Liver (tissue), 9 donors: ENCODE measurements around the gene PER2. TPM values are rescaled to one million over a fixed set of nuclear protein-coding genes. Genes with fewer than 3 reads are reported as not detected.

Source experiments
- DNase-seq: peaks from one replicate; pipeline ENCODE4 v3.0.0-alpha.2; 2017; ENCODE audit warnings: low spot score
- H3K27ac ChIP-seq, 2 donors: one replicate each; pipeline ENCODE4 v1.7.0; 2013; ENCODE audit warnings: inconsistent platforms in 2 of 2, low read length in 2 of 2, control low read depth in 1 of 2, low read depth in 1 of 2, mild to moderate bottlenecking in 1 of 2
- H3K27me3 ChIP-seq, 4 donors: one replicate each; pipeline versions ENCODE4 v1.6.1 to v1.7.0; 2013; ENCODE audit warnings: low read length in 3 of 4, inconsistent platforms in 1 of 4, mild to moderate bottlenecking in 1 of 4, moderate library complexity in 1 of 4; ENCODE audit not compliant: control insufficient read depth in 4 of 4, insufficient read depth in 4 of 4
- H3K36me3 ChIP-seq, 4 donors: one replicate each; pipeline versions ENCODE4 v1.6.1 to v1.7.0; 2013; ENCODE audit warnings: low read length in 3 of 4, mild to moderate bottlenecking in 3 of 4, low read depth in 1 of 4, moderate library complexity in 1 of 4; ENCODE audit not compliant: control insufficient read depth in 4 of 4, insufficient read depth in 3 of 4
- H3K4me1 ChIP-seq, 4 donors: one replicate each; pipeline versions ENCODE4 v1.6.1 to v1.7.0; 2013; ENCODE audit warnings: low read length in 3 of 4, mild to moderate bottlenecking in 3 of 4, moderate library complexity in 1 of 4; ENCODE audit not compliant: control insufficient read depth in 4 of 4, insufficient read depth in 4 of 4
- H3K4me3 ChIP-seq, 3 donors: one replicate each; pipeline versions ENCODE4 v1.6.1 to v1.7.0; 2013; ENCODE audit warnings: low read length in 3 of 3, control low read depth in 1 of 3, low read depth in 1 of 3, mild to moderate bottlenecking in 1 of 3
- H3K9ac ChIP-seq, 2 donors: one replicate each; pipeline ENCODE4 v1.7.0; 2013; ENCODE audit warnings: low read length in 2 of 2, mild to moderate bottlenecking in 2 of 2, moderate library complexity in 2 of 2, control low read depth in 1 of 2, low read depth in 1 of 2
- H3K9me3 ChIP-seq, 4 donors: one replicate each; pipeline versions ENCODE4 v1.6.1 to v1.7.0; 2013; ENCODE audit warnings: low read length in 3 of 4; ENCODE audit not compliant: control insufficient read depth in 4 of 4
- FOXA2 ChIP-seq: IDR thresholded peaks from 2 replicates; pipeline ENCODE4 v1.6.1; 2016; ENCODE audit warnings: antibody characterized with exemption
- HNF4A ChIP-seq, 2 donors: conservative IDR thresholded peaks; 2 replicates each; pipeline ENCODE4 v1.6.1; 2016; ENCODE audit warnings: antibody characterized with exemption in 2 of 2, mild to moderate bottlenecking in 2 of 2
- HNF4G ChIP-seq: IDR thresholded peaks from 2 replicates; pipeline ENCODE4 v1.6.1; 2016; ENCODE audit warnings: antibody characterized with exemption
- JUND ChIP-seq, 2 donors: IDR thresholded peaks; 2 replicates each; pipeline ENCODE4 v1.6.1; 2016; ENCODE audit warnings: antibody characterized with exemption in 2 of 2
- MAX ChIP-seq: IDR thresholded peaks from 2 replicates; pipeline ENCODE4 v1.6.1; 2016; ENCODE audit warnings: antibody characterized with exemption
- RXRA ChIP-seq, 2 donors: IDR thresholded peaks; 2 replicates each; pipeline ENCODE4 v1.6.1; 2017 to 2018; ENCODE audit warnings: antibody characterized with exemption in 2 of 2, mild to moderate bottlenecking in 1 of 2
- SP1 ChIP-seq: IDR thresholded peaks from 2 replicates; pipeline ENCODE4 v1.6.1; 2018; ENCODE audit warnings: antibody characterized with exemption, mild to moderate bottlenecking
- WGBS: extraction: QIAGEN DNeasy Blood & Tissue Kit; methylation state at CpG from one replicate; pipeline ENCODE4 v1.1.7; 2013; 5-methylcytosine and 5-hydroxymethylcytosine counted together
- polyA plus RNA-seq, 2 donors: library from polyadenylated mRNA; stranded (reverse) in 1 of 2; unstranded in 1 of 2; fragments of 200-250 nt in 1 of 2; fragments of >200 nt in 1 of 2; fragmentation: Nextera tagmentation in 1 of 2; extraction: Ambion mirVana in 1 of 2; gene quantifications; one replicate each; pipeline versions ENCODE4 v1.2.1 to v1.2.3, GENCODE V29; 2013 to 2015
- total RNA-seq, 2 donors: library from RNA; depleted of rRNA; stranded (reverse); fragments of >200 nt; gene quantifications; one replicate each; pipeline ENCODE4 v1.2.3, GENCODE V29; 2014
- TF ChIP-seq, protein P1 (sequence below): IDR thresholded peaks from 2 replicates; pipeline ENCODE4 v1.6.1; 2016; ENCODE audit warnings: antibody characterized with exemption
- TF ChIP-seq, protein P2 (sequence below): IDR thresholded peaks from 2 replicates; pipeline ENCODE4 v1.6.1; 2016; ENCODE audit warnings: antibody characterized with exemption, mild to moderate bottlenecking
- TF ChIP-seq, protein P3 (sequence below): fragments of 150-350 bp; IDR thresholded peaks from 2 replicates; pipeline ENCODE4 v1.5.1; 2017; ENCODE audit warnings: improper control_type of control experiment, low read depth, low read length; ENCODE audit not compliant: missing input control
- donor health status: healthy.
- donor health status: healthy.
- donor health status: healthy.
- donor health status: healthy.
- donor health status: healthy.

PER2 gene
- total and polyA plus RNA-seq, 4 donors = 1.1 to 12.5 (median 4.1) TPM

DNA sequence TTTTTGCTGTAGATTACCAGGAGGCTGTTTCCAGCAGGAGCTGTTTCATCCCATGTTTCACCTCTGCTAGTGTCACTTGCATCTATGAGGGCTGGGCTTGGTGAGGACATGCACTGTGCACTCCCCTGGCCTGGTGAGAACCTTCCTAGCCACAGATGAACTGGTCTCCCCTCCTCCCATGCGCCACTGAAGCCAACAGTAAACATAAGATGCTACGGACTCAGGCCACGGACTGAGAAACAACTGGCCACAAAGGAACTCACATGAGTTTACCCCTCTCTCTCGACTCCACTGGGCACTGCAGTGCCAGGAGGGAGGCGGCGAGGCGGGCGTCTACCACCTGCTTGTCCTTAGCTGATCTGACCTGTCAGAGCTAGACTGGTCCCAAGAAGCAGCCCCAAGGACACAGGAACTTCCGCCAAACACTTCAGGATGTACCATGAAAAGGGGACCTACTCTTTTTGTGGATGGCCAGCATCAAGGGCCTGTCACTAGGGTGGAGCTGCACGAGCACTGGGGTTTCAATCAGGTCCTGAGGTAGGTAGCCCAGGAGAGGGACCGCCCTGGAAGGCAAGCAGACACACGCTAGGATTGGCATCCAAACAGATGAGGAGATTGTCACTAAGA lies 25.8 kb downstream of the PER2 start:
- WGBS = 90% methylated on average over 12 of the region's 12 CpGs
- Histone ChIP-seq H3K36me3 (peaks cover 0 to 54% (median 27%) of the 10 kb centered on the region in 4 donors), H3K4me1 (peaks cover 2 to 31% (median 22%) of the 10 kb centered on the region in 4 donors), H3K9ac (no peak overlapping the region), H3K4me3 (no peak overlapping the region), H3K27me3 (no peaks in the 10 kb centered on the region), H3K27ac (no peak overlapping the region), H3K9me3 (no peaks in the 10 kb centered on the region)
- DNase-seq = no peak
- TF ChIP-seq RXRA (IDR thresholded peaks at IDR 0.05) (no peak), SP1 (no peak), FOXA2 (no peak), HNF4G (no peak), MAX (no peak)
- TF ChIP-seq, protein P1, sequence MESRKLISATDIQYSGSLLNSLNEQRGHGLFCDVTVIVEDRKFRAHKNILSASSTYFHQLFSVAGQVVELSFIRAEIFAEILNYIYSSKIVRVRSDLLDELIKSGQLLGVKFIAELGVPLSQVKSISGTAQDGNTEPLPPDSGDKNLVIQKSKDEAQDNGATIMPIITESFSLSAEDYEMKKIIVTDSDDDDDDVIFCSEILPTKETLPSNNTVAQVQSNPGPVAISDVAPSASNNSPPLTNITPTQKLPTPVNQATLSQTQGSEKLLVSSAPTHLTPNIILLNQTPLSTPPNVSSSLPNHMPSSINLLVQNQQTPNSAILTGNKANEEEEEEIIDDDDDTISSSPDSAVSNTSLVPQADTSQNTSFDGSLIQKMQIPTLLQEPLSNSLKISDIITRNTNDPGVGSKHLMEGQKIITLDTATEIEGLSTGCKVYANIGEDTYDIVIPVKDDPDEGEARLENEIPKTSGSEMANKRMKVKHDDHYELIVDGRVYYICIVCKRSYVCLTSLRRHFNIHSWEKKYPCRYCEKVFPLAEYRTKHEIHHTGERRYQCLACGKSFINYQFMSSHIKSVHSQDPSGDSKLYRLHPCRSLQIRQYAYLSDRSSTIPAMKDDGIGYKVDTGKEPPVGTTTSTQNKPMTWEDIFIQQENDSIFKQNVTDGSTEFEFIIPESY = no peak
- TF ChIP-seq, protein P2, sequence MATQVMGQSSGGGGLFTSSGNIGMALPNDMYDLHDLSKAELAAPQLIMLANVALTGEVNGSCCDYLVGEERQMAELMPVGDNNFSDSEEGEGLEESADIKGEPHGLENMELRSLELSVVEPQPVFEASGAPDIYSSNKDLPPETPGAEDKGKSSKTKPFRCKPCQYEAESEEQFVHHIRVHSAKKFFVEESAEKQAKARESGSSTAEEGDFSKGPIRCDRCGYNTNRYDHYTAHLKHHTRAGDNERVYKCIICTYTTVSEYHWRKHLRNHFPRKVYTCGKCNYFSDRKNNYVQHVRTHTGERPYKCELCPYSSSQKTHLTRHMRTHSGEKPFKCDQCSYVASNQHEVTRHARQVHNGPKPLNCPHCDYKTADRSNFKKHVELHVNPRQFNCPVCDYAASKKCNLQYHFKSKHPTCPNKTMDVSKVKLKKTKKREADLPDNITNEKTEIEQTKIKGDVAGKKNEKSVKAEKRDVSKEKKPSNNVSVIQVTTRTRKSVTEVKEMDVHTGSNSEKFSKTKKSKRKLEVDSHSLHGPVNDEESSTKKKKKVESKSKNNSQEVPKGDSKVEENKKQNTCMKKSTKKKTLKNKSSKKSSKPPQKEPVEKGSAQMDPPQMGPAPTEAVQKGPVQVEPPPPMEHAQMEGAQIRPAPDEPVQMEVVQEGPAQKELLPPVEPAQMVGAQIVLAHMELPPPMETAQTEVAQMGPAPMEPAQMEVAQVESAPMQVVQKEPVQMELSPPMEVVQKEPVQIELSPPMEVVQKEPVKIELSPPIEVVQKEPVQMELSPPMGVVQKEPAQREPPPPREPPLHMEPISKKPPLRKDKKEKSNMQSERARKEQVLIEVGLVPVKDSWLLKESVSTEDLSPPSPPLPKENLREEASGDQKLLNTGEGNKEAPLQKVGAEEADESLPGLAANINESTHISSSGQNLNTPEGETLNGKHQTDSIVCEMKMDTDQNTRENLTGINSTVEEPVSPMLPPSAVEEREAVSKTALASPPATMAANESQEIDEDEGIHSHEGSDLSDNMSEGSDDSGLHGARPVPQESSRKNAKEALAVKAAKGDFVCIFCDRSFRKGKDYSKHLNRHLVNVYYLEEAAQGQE = no peak

- H3K4me3 ChIP-seq = no peak overlapping the region
- TF ChIP-seq HNF4A (conservative IDR thresholded peaks at IDR 0.05) (no peak), FOXA2 (no peak), JUND (IDR thresholded peaks at IDR 0.05) (no peak)
- TF ChIP-seq, protein P3, sequence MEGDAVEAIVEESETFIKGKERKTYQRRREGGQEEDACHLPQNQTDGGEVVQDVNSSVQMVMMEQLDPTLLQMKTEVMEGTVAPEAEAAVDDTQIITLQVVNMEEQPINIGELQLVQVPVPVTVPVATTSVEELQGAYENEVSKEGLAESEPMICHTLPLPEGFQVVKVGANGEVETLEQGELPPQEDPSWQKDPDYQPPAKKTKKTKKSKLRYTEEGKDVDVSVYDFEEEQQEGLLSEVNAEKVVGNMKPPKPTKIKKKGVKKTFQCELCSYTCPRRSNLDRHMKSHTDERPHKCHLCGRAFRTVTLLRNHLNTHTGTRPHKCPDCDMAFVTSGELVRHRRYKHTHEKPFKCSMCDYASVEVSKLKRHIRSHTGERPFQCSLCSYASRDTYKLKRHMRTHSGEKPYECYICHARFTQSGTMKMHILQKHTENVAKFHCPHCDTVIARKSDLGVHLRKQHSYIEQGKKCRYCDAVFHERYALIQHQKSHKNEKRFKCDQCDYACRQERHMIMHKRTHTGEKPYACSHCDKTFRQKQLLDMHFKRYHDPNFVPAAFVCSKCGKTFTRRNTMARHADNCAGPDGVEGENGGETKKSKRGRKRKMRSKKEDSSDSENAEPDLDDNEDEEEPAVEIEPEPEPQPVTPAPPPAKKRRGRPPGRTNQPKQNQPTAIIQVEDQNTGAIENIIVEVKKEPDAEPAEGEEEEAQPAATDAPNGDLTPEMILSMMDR = no peak
- H3K9me3 ChIP-seq = no peaks in the 10 kb centered on the region
- no peak overlapping the region for H3K27ac ChIP-seq
- H3K9ac ChIP-seq = no peak overlapping the region
- no peak for DNase-seq
- H3K27me3 ChIP-seq = no peaks in the 10 kb centered on the region
- WGBS = 93% methylated on average over 16 of the region's 16 CpGs
- H3K4me1 ChIP-seq = peaks cover 2 to 37% (median 28%) of the 10 kb centered on the region in 4 donors
- peaks cover 0 to 46% (median 22%) of the 10 kb centered on the region in 4 donors for H3K36me3 ChIP-seq
Measured at GRCh38 chr2:238261718-238262375, 26.6 kb downstream of the PER2 start.
